ENCODE results near the gene NFAM1.

The NFAM1 gene

DNA sequence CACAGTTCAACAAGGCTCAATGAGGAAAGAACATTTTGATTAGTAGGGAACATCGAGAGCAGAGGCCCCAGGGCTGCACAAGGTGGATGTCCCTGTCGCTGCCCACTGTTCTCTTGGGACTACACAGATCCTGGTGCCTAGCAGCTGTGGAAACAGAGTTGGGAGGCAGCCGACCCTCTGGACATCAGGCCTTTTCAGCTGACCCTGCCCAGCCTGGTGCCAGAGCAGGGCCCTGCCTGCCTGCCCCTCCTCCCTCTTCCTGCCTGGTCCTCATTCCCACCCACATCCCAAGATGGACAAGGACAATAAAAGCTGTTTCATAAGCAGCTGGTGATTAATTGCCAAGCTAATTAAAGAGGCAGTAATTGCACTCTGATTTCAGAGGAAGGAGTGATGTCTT is 60.7 kb downstream of the NFAM1 start:
- Histone ChIP-seq H2AFZ (ENCODE audit: low read depth, low read length) (peak overlapping the region; percentile 51), H2BK120ac (ENCODE audit: low read depth, low read length) (no peak overlapping the region), H2BK15ac (ENCODE audit: low read depth, poor library complexity, severe bottlenecking) (no peak overlapping the region), H2BK5ac (ENCODE audit: low read depth, low read length, poor library complexity, severe bottlenecking) (no peak overlapping the region), H3K27me3 (ENCODE audit: control insufficient read depth in 1 of 2, insufficient read depth in 1 of 2, low read length in 2 of 2) (peaks cover 44 to 51% of the 10 kb centered on the region in 2 experiments), H3K9ac (ENCODE audit: low read length) (no peak overlapping the region), H3K9me3 (ENCODE audit: control insufficient read depth, low read length) (no peaks in the 10 kb centered on the region), H3K79me1 (replicated peaks; ENCODE audit: low read length, poor library complexity, severe bottlenecking) (no peaks in the 10 kb centered on the region), H3K36me3 (ENCODE audit: control insufficient read depth in 1 of 2, insufficient read depth in 2 of 2, low read depth in 1 of 2, low read length in 2 of 2) (no peaks in the 10 kb centered on the region), H3K23ac (ENCODE audit: low read length in 2 of 2) (no peak overlapping the region), H3K4me3 (ENCODE audit: insufficient read depth in 1 of 2, low read depth in 1 of 2, low read length in 2 of 2) (peak overlapping the region in 1 of 2 experiments; percentile 28), H3K14ac (ENCODE audit: low read length in 2 of 2) (no peak overlapping the region), H2BK12ac (ENCODE audit: low read length in 2 of 2) (no peak overlapping the region), H3K4me1 (ENCODE audit: control insufficient read depth, insufficient read depth, low read depth, low read length) (peaks cover 22% of the 10 kb centered on the region), H3K4ac (ENCODE audit: low read depth in 1 of 2, low read length in 2 of 2) (no peak overlapping the region), H3K4me2 (ENCODE audit: low read length, poor library complexity, severe bottlenecking) (no peak overlapping the region), H2AK5ac (ENCODE audit: low read length, severe bottlenecking) (no peak overlapping the region), H4K8ac (ENCODE audit: low read length) (no peak overlapping the region), H4K91ac (ENCODE audit: low read length) (no peak overlapping the region), H3K18ac (ENCODE audit: low read depth in 1 of 2, low read length in 2 of 2) (no peak overlapping the region), H3K27ac (ENCODE audit: low read length, poor library complexity, severe bottlenecking) (no peak overlapping the region)
- DNase-seq = no peak
- 69% methylated on average over 3 of the region's 3 CpGs for WGBS

DNA sequence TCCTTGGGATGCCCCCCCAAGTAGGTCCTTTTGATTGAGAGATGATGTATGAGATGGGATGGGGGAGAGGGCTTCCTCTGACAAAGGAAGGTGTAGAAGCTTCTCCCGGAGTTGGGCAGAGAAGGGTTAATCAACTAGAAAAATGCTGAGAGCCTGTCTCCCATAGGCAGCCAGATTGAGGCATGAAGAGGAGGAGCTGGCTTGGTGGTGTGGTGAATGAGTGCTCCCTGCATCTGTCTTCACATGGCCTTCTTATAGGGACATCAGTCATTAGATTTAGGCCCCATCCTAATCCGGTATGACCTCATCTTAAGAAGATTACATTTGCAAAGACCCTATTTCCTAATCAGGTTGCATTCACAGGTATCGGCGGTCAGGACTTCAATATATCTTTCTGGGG is 61.1 kb downstream of the NFAM1 start:
- no peak overlapping the region for H2BK15ac ChIP-seq (ENCODE audit: low read depth, poor library complexity, severe bottlenecking)
- no peak for DNase-seq
- H3K4me3 ChIP-seq (ENCODE audit: insufficient read depth in 1 of 2, low read depth in 1 of 2, low read length in 2 of 2) = no peak overlapping the region
- 78% methylated on average over 4 of the region's 4 CpGs for WGBS
- H2BK12ac ChIP-seq (ENCODE audit: low read length in 2 of 2) = no peak overlapping the region
- no peak overlapping the region for H2AFZ ChIP-seq (ENCODE audit: low read depth, low read length)
- no peak overlapping the region for H4K8ac ChIP-seq (ENCODE audit: low read length)
- H3K27ac ChIP-seq (ENCODE audit: low read length, poor library complexity, severe bottlenecking) = no peak overlapping the region
- H3K4me1 ChIP-seq (ENCODE audit: control insufficient read depth, insufficient read depth, low read depth, low read length) = peaks cover 22% of the 10 kb centered on the region
- H3K4me2 ChIP-seq (ENCODE audit: low read length, poor library complexity, severe bottlenecking) = no peak overlapping the region
- no peak overlapping the region for H3K9ac ChIP-seq (ENCODE audit: low read length)
- no peak overlapping the region for H3K23ac ChIP-seq (ENCODE audit: low read length in 2 of 2)
- no peak overlapping the region for H2BK5ac ChIP-seq (ENCODE audit: low read depth, low read length, poor library complexity, severe bottlenecking)
- no peak overlapping the region for H3K4ac ChIP-seq (ENCODE audit: low read depth in 1 of 2, low read length in 2 of 2)
- no peaks in the 10 kb centered on the region for H3K79me1 ChIP-seq (replicated peaks; ENCODE audit: low read length, poor library complexity, severe bottlenecking)
- H3K14ac ChIP-seq (ENCODE audit: low read length in 2 of 2) = no peak overlapping the region
- no peaks in the 10 kb centered on the region for H3K9me3 ChIP-seq (ENCODE audit: control insufficient read depth, low read length)
- no peak overlapping the region for H2AK5ac ChIP-seq (ENCODE audit: low read length, severe bottlenecking)
- no peaks in the 10 kb centered on the region for H3K36me3 ChIP-seq (ENCODE audit: control insufficient read depth in 1 of 2, insufficient read depth in 2 of 2, low read depth in 1 of 2, low read length in 2 of 2)
- no peak overlapping the region for H4K91ac ChIP-seq (ENCODE audit: low read length)
- H3K27me3 ChIP-seq (ENCODE audit: control insufficient read depth in 1 of 2, insufficient read depth in 1 of 2, low read length in 2 of 2) = peaks cover 46 to 55% of the 10 kb centered on the region in 2 experiments
- no peak overlapping the region for H2BK120ac ChIP-seq (ENCODE audit: low read depth, low read length)
- H3K18ac ChIP-seq (ENCODE audit: low read depth in 1 of 2, low read length in 2 of 2) = no peak overlapping the region

DNA sequence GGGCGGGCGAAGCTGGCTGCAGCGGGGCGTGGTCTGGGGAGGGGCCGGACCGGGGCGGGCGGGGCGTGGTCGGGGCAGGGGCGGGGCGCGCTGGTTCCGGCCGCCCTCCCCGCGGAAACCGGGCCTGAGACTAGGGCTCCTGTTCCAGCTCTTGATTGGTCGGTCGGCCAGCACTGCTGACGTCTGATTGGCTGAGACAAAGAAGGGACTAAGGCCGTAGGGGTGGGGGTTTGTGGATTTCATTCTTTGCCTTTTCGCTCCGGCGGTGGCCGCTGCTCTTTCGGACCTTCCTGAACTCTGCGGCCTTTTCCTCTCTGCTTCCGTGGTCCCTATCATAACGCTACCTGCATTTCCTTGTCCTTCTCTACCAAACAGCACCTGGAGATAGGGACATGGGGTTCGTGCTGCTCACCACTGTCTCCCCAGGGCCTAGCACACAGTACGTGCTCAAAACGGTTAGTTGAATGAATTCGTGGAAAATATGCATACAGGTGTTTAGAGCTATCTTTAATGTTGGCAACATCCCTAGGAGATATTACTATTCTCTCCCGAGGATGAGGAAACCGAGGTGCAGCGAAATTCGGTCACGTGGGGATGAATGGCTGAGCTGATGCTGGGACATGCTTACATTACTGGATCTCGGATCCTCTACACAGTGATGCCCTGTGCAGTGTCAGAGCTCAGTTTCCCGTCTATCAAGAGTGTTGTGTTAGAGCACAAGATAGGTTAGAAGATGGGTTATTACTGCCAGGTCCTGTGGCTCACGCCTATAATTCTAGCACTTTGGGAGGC is 62.8 kb downstream of the NFAM1 start:
- Histone ChIP-seq H2BK5ac (ENCODE audit: low read depth, low read length, poor library complexity, severe bottlenecking) (no peak overlapping the region), H2AK5ac (ENCODE audit: low read length, severe bottlenecking) (no peak overlapping the region), H3K9ac (ENCODE audit: low read length) (no peak overlapping the region), H3K4me3 (ENCODE audit: insufficient read depth in 1 of 2, low read depth in 1 of 2, low read length in 2 of 2) (peak overlapping the region; percentile 47 to 75), H2BK120ac (ENCODE audit: low read depth, low read length) (no peak overlapping the region), H2AFZ (ENCODE audit: low read depth, low read length) (peak overlapping the region; percentile 99), H2BK12ac (ENCODE audit: low read length in 2 of 2) (peak overlapping the region in 1 of 2 experiments; percentile 31), H2BK15ac (ENCODE audit: low read depth, poor library complexity, severe bottlenecking) (no peak overlapping the region), H3K23ac (ENCODE audit: low read length in 2 of 2) (no peak overlapping the region), H3K79me1 (replicated peaks; ENCODE audit: low read length, poor library complexity, severe bottlenecking) (no peaks in the 10 kb centered on the region), H3K27ac (ENCODE audit: low read length, poor library complexity, severe bottlenecking) (no peak overlapping the region), H3K4me1 (ENCODE audit: control insufficient read depth, insufficient read depth, low read depth, low read length) (peaks cover 30% of the 10 kb centered on the region), H3K4ac (ENCODE audit: low read depth in 1 of 2, low read length in 2 of 2) (peak overlapping the region in 1 of 2 experiments; percentile 40), H3K4me2 (ENCODE audit: low read length, poor library complexity, severe bottlenecking) (peak overlapping the region; percentile 98), H3K9me3 (ENCODE audit: control insufficient read depth, low read length) (no peaks in the 10 kb centered on the region), H3K18ac (ENCODE audit: low read depth in 1 of 2, low read length in 2 of 2) (peak overlapping the region; percentile 37 to 50), H3K27me3 (ENCODE audit: control insufficient read depth in 1 of 2, insufficient read depth in 1 of 2, low read length in 2 of 2) (peaks cover 54 to 65% of the 10 kb centered on the region in 2 experiments), H3K36me3 (ENCODE audit: control insufficient read depth in 1 of 2, insufficient read depth in 2 of 2, low read depth in 1 of 2, low read length in 2 of 2) (no peaks in the 10 kb centered on the region), H4K91ac (ENCODE audit: low read length) (no peak overlapping the region), H3K14ac (ENCODE audit: low read length in 2 of 2) (no peak overlapping the region), H4K8ac (ENCODE audit: low read length) (peak overlapping the region; percentile 83)
- 17% methylated on average over 34 of the region's 42 CpGs for WGBS
- peak; percentile 89 for DNase-seq

DNA sequence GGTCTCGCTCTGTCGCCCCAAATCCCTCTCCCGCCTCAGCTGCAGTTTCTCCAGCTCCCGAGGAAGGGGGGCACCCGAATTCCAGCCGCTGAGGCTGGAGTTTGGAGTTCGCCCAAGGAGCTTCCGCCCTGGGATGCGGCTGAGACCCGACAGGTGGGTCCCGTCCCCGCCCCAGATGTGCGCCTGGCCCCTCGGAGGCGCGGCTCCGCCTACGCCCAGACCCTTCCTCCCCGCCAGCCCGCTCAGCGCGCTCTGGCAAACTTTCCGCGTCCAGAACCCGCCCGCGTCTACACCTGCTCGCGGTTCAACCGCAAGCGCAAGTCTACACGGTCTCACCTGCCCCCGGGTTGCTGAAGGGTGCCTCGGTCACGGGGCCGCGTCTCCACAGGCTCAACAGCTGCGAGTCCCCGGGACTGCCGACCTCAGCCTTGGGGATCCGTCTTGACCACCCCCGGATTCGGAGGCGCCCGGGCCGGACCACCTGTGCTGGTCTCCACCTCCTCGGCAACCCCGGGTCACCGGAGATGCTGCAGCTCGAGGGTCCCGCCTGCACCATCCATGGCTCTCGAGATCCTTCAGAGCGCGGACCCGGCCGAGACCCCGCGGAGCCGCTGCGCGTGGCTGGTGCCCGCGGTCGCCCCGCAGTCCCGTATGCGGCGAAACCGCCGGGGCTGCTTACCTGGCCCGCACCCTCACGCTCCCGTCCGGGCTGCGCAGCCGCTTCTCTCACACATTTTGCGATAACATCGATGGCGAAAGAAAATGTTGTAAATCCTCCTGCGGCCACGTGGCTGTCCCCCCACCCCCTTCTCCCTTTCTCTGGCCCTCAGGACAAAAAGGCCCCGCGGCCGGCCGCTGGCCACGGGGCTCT is 63.6 kb downstream of the NFAM1 start:
- 1% methylated on average over 74 of the region's 86 CpGs for WGBS
- no peak overlapping the region for H3K4ac ChIP-seq (ENCODE audit: low read depth in 1 of 2, low read length in 2 of 2)
- H3K27ac ChIP-seq (ENCODE audit: low read length, poor library complexity, severe bottlenecking) = no peak overlapping the region
- H3K36me3 ChIP-seq (ENCODE audit: control insufficient read depth in 1 of 2, insufficient read depth in 2 of 2, low read depth in 1 of 2, low read length in 2 of 2) = no peaks in the 10 kb centered on the region
- H4K8ac ChIP-seq (ENCODE audit: low read length) = peak overlapping the region; percentile 28
- no peaks in the 10 kb centered on the region for H3K79me1 ChIP-seq (replicated peaks; ENCODE audit: low read length, poor library complexity, severe bottlenecking)
- H2BK120ac ChIP-seq (ENCODE audit: low read depth, low read length) = no peak overlapping the region
- peak overlapping the region in 1 of 2 experiments; percentile 54 for H2BK12ac ChIP-seq (ENCODE audit: low read length in 2 of 2)
- H3K14ac ChIP-seq (ENCODE audit: low read length in 2 of 2) = peak overlapping the region in 1 of 2 experiments; percentile 26
- peak overlapping the region; percentile 47 to 74 for H3K4me3 ChIP-seq (ENCODE audit: insufficient read depth in 1 of 2, low read depth in 1 of 2, low read length in 2 of 2)
- H3K27me3 ChIP-seq (ENCODE audit: control insufficient read depth in 1 of 2, insufficient read depth in 1 of 2, low read length in 2 of 2) = peaks cover 54 to 67% of the 10 kb centered on the region in 2 experiments
- no peak overlapping the region for H4K91ac ChIP-seq (ENCODE audit: low read length)
- H2AFZ ChIP-seq (ENCODE audit: low read depth, low read length) = peak overlapping the region; percentile 84
- H3K4me1 ChIP-seq (ENCODE audit: control insufficient read depth, insufficient read depth, low read depth, low read length) = peaks cover 30% of the 10 kb centered on the region
- peak overlapping the region; percentile 98 for H3K4me2 ChIP-seq (ENCODE audit: low read length, poor library complexity, severe bottlenecking)
- H3K9me3 ChIP-seq (ENCODE audit: control insufficient read depth, low read length) = no peaks in the 10 kb centered on the region
- peak overlapping the region in 1 of 2 experiments; percentile 30 for H3K18ac ChIP-seq (ENCODE audit: low read depth in 1 of 2, low read length in 2 of 2)
- no peak overlapping the region for H2BK5ac ChIP-seq (ENCODE audit: low read depth, low read length, poor library complexity, severe bottlenecking)
- peak overlapping the region; percentile 29 to 91 for H3K23ac ChIP-seq (ENCODE audit: low read length in 2 of 2)
- DNase-seq = no peak
- peak overlapping the region; percentile 36 for H3K9ac ChIP-seq (ENCODE audit: low read length)
- H2AK5ac ChIP-seq (ENCODE audit: low read length, severe bottlenecking) = no peak overlapping the region
- H2BK15ac ChIP-seq (ENCODE audit: low read depth, poor library complexity, severe bottlenecking) = peak overlapping the region; percentile 74

All from mesenchymal stem cell (in vitro differentiated cells and primary cell).